Measurements from ENCODE around the gene FMN1.

The FMN1 gene

DNA sequence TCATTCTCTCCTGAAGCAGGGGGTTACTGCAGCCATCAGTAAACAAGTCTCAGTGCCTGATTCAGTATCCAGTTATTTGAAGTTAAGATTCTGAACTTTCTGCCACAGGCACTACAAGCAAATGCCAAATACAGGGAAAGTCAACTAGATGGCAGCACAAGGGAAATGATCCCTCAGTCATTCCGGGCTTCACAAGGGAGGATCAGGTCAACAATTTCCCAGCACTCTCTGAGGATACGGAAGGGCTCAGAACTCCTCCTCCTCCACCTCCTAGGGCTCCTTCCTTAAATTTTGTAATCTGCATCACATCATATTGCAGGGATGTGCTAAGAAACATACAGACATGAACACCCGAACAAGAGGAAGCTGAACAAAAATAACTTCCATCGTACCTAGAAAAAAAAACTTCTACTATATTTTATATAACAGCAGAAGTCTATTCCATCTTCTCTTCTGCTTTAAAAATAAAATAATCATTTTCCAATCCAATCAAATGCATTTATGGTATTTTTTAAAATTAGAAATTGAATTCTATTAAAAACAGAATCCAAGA, 187.1 kb downstream of the FMN1 start:
- Histone ChIP-seq H3K79me2 (ENCODE audit: control insufficient read depth, low read length) (no peaks in the 10 kb centered on the region), H3K4me3 (ENCODE audit: low read length) (no peak overlapping the region), H3K9me2 (replicated peaks; ENCODE audit: control insufficient read depth, low read length) (no peaks in the 10 kb centered on the region), H3K36me3 (ENCODE audit: control insufficient read depth, low read length) (no peaks in the 10 kb centered on the region), H4K20me1 (ENCODE audit: control insufficient read depth, insufficient read depth, low read depth, low read length) (no peaks in the 10 kb centered on the region), H3K27me3 (ENCODE audit: control insufficient read depth, low read length) (peaks cover 4% of the 10 kb centered on the region; the same call in 1 of the 2 replicates), H3K4me2 (ENCODE audit: low read length) (no peak overlapping the region), H3K9me3 (ENCODE audit: control insufficient read depth, insufficient read depth, low read length) (no peaks in the 10 kb centered on the region), H3K27ac (ENCODE audit: low read depth, low read length) (no peak overlapping the region), H3F3A (ENCODE audit: control insufficient read depth, insufficient read depth) (no peaks in the 10 kb centered on the region), H3K4me1 (ENCODE audit: control insufficient read depth, low read length) (no peaks in the 10 kb centered on the region)
- TF ChIP-seq, protein P1, sequence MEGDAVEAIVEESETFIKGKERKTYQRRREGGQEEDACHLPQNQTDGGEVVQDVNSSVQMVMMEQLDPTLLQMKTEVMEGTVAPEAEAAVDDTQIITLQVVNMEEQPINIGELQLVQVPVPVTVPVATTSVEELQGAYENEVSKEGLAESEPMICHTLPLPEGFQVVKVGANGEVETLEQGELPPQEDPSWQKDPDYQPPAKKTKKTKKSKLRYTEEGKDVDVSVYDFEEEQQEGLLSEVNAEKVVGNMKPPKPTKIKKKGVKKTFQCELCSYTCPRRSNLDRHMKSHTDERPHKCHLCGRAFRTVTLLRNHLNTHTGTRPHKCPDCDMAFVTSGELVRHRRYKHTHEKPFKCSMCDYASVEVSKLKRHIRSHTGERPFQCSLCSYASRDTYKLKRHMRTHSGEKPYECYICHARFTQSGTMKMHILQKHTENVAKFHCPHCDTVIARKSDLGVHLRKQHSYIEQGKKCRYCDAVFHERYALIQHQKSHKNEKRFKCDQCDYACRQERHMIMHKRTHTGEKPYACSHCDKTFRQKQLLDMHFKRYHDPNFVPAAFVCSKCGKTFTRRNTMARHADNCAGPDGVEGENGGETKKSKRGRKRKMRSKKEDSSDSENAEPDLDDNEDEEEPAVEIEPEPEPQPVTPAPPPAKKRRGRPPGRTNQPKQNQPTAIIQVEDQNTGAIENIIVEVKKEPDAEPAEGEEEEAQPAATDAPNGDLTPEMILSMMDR (IDR thresholded peaks at IDR 0.05; ENCODE audit: low read depth, low read length, poor library complexity, severe bottlenecking), result no peak
- TF ChIP-seq EZH2phosphoT487 (IDR thresholded peaks at IDR 0.05; ENCODE audit: borderline replicate concordance, low read length), result no peak

DNA sequence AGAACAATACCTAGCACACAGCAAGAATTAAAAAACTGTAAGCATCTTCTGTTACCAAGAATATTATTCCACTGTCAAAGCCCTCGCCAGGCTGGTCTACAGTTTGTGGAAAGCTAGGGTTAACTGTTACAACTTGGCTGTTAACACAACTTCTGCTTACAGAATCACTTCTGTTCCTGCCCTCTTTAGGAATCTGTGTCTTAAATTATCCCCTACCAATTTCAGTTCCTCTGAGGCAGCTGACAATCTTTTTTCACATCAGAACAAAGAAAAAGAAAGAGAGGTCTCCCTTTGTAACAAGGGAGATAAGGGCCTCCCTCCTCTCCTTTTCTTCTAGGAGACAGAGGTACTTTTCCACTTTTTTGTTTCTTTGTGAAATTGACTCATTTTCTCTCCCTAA, 188.9 kb downstream of the FMN1 start:
- Histone ChIP-seq H3K4me2 (ENCODE audit: low read length) (no peak overlapping the region), H3K4me3 (ENCODE audit: low read length) (no peak overlapping the region), H4K20me1 (ENCODE audit: control insufficient read depth, insufficient read depth, low read depth, low read length) (no peaks in the 10 kb centered on the region), H3K79me2 (ENCODE audit: control insufficient read depth, low read length) (no peaks in the 10 kb centered on the region), H3K4me1 (ENCODE audit: control insufficient read depth, low read length) (no peaks in the 10 kb centered on the region), H3K36me3 (ENCODE audit: control insufficient read depth, low read length) (no peaks in the 10 kb centered on the region), H3K9me3 (ENCODE audit: control insufficient read depth, insufficient read depth, low read length) (no peaks in the 10 kb centered on the region), H3K27me3 (ENCODE audit: control insufficient read depth, low read length) (peaks cover 4% of the 10 kb centered on the region; the same call in 1 of the 2 replicates), H3F3A (ENCODE audit: control insufficient read depth, insufficient read depth) (no peaks in the 10 kb centered on the region), H3K9me2 (replicated peaks; ENCODE audit: control insufficient read depth, low read length) (no peaks in the 10 kb centered on the region), H3K27ac (ENCODE audit: low read depth, low read length) (no peak overlapping the region)
- TF ChIP-seq, protein P1 (IDR thresholded peaks at IDR 0.05; ENCODE audit: low read depth, low read length, poor library complexity, severe bottlenecking), result no peak
- no peak for TF ChIP-seq EZH2phosphoT487 (IDR thresholded peaks at IDR 0.05; ENCODE audit: borderline replicate concordance, low read length)

DNA sequence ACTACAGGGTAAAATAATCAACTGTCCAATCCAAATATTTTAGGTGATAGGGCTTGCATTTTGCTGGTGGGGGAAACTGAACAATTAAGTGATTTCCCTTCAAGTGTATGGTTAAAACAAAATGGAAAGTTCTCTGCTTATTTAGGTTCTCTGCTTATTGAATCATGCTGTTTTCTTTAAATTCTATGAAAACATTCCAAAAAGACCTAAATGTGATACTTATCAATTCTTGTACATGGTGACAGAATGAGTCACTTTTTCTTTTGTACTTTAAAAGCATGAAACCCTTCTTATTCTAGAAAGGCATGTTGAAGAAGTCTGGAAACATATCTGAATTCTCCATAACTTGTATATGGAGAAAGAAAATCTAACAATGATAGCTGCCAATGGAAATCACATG, 192.6 kb downstream of the FMN1 start:
- Histone ChIP-seq H3K79me2 (ENCODE audit: control insufficient read depth, low read length) (no peaks in the 10 kb centered on the region), H3K4me1 (ENCODE audit: control insufficient read depth, low read length) (no peaks in the 10 kb centered on the region), H4K20me1 (ENCODE audit: control insufficient read depth, insufficient read depth, low read depth, low read length) (no peaks in the 10 kb centered on the region), H3F3A (ENCODE audit: control insufficient read depth, insufficient read depth) (no peaks in the 10 kb centered on the region), H3K27ac (ENCODE audit: low read depth, low read length) (no peak overlapping the region), H3K27me3 (ENCODE audit: control insufficient read depth, low read length) (no peaks in the 10 kb centered on the region; the same call in 1 of the 2 replicates), H3K36me3 (ENCODE audit: control insufficient read depth, low read length) (no peaks in the 10 kb centered on the region), H3K4me2 (ENCODE audit: low read length) (no peak overlapping the region), H3K9me3 (ENCODE audit: control insufficient read depth, insufficient read depth, low read length) (no peaks in the 10 kb centered on the region), H3K4me3 (ENCODE audit: low read length) (no peak overlapping the region), H3K9me2 (replicated peaks; ENCODE audit: control insufficient read depth, low read length) (no peaks in the 10 kb centered on the region)
- no peak for TF ChIP-seq EZH2phosphoT487 (IDR thresholded peaks at IDR 0.05; ENCODE audit: borderline replicate concordance, low read length)
- TF ChIP-seq, protein P1 (IDR thresholded peaks at IDR 0.05; ENCODE audit: low read depth, low read length, poor library complexity, severe bottlenecking), result no peak

Data from DOHH2 (cell line).